SK-N-MC (cell line): ENCODE data around the gene C2CD5.

Experiments used
- EZH2 ChIP-seq: fragments of 200-600 bp; sonication (generic); IDR thresholded peaks from one replicate; pipeline ENCODE4 v1.6.1; 2017; ENCODE audit warnings: antibody characterized with exemption
- POLR2AphosphoS5 ChIP-seq: IDR thresholded peaks from 2 replicates; pipeline ENCODE4 v1.6.1; 2012; ENCODE audit warnings: mild to moderate bottlenecking, low read depth, low read length, borderline replicate concordance

GRCh38 chr12:22407397-22407796, 136.9 kb downstream of the C2CD5 start:
- TF ChIP-seq EZH2 (no peak), POLR2AphosphoS5 (no peak)
